ENCODE measurements around the gene TBC1D24.

TBC1D24 gene

DNA sequence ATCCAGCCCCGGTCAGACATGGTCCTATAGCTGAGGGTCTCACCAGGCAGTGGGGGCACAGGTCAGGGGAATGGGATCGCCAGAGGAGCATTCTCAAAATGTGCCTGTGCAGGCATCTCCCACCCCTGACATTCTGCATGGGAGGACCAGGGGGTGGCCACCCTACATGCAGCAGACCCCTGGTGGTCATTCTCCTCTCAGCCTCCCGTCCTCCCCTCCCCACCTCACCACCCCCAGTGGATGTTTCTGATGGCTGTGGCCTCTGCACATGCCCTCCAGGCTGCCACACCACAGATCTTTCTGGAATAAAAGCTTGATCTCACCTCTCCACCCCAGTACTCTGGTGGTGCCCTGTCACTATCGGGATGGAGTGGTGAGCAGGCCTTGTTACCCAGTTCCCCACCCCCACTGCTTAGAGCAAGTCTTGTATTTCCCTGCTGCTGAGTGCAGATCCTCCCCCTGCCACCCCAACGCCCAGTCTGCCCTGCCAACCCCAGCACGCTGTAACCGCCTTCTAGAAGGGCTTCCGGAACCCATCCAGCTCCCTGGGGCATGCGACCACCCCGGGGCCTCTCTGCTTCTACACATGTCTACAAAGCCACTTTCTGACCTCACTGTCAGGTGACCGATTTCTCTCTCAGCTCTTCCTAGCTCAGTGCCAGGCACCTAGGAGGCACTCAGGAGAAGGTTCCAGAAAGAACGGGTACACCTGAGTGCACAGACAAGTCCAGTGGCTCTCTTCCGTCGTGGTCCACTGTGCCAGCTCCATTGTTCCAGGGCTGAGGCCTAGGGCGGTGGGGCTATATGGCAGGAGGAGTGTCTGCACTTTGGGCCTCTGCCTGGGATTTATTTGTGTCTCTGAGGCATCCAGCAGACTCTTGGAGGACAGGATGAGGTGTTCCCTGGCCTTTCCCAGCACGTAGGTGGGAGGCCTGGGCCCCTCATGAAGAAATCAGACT, 9.3 kb downstream of the TBC1D24 start:
- FAIRE-seq, result no peak

DNA sequence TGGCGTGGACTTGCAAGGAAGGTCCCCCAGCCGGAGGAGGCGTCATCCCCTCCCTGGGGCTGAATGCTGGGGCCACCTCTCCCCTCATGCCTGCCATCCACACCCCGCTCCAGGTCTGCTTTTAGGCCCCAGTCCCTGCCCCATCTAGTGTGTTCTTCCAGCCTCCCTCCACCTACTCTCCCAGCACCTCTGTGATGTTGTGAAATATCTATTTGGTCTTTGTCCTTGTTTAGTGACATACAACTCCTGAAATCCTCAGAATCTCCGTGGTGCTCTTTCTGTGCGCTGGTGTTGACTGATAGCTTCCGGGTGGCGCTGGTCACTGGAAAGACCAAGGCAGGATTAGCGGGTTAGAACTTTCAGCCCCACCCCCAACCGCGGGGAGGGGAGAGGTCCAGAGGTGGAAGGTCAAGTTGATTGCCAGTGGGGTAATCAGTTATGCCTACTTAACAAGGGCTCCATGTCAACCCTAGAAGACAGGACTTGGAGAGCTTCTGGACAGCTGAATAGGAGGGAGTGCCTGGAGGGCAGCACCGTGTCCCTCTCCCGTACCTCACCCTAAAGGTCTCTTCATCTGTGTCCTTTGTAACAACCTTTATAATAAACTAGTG, 10.1 kb downstream of the TBC1D24 start:
- no peak for FAIRE-seq

DNA sequence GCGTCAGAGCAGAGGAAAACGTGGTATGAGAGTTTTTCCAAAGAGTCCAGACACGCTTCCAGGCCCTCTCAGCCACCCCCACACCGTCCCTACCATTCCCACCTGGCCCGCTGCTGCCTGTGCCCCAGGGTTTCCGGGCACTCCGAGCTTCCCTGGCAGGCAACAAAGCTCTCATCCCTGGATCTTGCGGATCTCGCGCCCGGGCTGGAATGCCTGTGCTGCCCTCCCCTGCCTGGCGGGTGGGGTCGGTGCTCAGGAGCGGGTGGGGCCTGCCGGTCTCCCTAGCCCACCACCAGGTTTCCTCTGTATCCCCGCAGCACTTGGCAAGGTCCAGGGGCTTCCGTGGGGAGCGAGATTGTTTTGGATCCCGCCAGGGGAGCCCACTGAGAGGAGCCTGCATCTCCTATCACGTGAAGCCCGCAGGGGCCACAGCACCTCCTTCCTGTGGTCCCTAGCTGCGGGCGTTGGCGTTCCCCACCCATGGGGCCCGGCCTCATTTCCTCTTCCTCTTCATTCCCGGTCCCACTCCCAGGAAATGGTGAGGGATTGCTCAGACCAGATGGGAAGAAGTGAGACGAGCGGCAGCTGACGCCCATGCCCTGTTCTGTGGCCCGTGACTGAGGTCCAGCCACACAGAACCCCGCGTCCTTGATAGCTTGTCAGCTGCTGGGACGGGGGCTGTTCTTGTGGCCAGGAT, 11.0 kb downstream of the TBC1D24 start:
- FAIRE-seq, result no peak

DNA sequence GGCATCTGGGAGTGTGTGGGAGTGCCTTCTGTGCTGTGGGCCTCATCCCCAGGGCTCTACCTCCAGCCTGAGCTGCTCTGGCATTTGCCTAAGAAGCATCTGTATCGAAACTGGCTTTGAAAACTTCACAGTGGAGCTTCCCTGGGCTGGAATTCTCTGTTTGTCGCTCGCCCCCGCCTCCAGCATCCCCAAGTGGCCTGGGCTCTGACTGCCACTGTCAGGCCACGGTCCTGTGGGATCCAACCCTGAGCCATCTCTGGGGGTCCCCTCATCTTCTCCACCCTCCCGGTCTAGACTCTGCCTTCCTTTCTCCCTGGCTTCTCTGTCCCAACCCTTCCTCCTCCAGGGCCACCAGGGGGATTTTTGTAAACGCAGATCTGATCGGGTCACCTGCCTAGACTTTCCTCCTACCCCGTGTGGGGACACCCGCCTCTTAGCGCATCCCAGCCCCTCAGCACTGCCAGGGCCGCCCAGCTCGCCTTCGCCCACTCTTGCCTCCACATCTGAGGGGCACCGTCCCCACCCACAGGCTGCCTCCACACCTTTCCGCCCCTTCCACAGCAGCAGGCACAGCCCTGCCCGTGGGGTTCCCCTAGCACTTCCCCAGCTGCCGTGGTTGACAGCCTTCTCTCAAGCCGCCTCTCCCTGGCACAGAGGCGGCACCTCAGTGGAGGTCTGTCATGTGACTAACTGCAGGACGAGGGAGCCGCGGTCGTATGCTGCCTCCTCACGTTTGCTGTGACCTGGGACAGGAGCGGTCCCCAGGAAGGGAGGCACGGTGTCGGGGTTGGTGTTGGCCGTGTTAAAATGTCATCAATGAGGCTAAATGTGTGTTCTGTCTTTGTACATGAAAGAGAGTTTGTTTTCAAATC, 12.0 kb downstream of the TBC1D24 start:
- no peak for FAIRE-seq

DNA sequence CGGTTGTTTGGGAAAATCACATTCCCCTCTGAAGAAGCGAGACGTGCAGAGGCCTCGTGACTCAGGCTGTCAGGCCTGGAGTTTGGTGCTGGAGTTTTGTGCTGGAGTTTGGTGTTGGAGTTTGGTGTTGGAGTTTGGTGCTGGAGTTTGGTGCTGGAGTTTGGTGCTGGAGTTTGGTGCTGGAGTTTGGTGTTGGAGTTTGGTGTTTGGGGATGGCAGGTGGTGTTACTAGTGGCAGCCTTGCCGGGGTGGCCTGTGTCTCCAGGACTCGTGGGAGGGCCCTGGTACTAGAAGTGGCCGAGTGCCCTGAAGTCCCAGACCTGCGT, 12.6 kb downstream of the TBC1D24 start:
- FAIRE-seq, result no peak

DNA sequence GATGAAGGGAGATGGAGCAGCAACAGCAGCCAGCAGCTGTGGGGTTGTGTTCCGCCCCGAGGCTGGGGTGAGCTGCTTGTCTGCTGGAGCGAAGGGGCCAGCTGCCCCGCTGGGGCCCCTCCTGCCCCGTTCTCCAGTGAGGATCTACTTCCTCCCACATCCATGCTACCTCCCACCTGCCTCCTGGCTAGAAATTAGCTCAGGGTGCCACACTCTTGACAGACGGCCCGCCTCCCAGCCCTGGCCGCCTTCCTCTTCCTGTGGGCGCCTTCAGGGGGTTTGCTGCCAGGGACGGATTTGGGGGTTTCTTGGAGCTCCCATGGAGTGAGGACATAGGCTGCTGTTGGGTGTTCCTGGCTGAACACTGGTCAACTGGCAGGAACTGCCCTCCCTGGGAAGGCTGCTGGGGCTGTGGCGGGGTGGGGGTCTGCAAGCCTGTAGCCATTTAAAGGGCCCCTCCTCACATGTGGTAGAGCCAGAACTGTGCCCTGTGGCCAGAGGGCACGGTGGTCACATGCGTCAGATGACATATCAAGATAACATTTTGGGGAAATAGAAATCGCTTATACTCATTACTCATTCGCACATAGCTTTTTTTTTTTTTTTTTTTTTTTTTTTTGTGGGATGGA, 13.1 kb downstream of the TBC1D24 start:
- no peak for FAIRE-seq

DNA sequence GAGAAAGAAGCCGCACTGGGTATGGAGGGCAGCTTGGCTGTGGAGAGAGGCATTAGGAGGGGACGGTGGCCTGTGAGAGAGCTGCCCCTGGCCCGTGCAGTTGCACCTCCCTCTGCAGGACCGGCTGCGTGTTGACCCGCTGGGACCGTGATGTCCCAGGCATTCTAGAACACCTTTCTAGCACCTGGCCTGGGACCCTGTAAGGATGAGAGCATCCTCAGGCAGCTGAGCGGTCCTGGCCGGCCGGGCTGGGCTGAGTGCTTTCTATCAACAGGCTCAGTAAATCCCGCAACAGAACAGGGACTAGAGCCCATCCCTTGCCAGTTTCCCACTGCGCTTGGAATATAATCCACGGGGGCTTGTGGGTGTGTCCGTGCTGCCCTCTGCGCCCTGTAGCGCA, 14.7 kb downstream of the TBC1D24 start:
- no peak for FAIRE-seq

DNA sequence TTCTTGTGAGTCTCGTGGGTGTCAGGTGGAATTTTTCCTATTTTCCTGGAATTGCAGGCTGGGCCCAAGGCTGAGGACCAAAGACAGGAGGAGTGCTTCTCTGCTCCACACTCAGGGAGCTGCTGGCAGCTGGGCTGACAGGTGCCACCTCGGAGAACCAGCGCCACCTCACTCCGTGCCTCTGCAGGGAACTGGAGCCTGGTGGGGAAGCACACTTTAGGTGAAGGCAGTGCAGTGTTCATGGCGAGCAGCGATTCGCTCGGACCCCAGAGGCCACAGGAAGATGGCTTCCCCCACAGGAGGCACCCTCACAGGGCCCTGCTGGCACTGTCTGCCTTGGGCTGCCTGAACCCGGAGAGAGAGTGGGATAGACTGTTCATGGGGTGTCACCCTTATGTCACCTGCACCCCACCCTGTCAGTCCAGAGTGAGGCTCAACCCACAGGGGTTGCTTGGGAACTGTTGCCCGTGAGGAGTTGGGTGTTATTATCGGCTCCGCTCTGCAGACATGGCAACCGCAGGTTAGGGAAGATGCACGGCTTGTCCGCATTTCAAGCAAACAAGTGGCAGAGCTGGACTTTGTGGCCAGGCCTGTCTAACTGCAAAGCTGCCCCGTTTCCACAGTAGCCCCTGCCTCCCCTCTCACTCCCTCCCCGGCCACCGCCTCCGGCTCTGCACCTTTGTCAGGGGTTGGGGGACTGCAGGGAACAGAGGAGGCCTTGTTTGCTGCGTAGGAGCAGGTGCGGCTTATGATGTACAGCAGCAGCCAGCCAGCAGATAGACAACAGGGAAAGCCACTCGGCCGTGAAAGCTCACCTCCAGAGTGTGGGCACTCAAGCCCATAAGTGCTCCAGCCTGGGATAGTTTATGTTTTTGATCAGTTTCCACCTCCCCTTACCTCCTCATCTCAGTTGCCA, 15.5 kb downstream of the TBC1D24 start:
- no peak for FAIRE-seq

DNA sequence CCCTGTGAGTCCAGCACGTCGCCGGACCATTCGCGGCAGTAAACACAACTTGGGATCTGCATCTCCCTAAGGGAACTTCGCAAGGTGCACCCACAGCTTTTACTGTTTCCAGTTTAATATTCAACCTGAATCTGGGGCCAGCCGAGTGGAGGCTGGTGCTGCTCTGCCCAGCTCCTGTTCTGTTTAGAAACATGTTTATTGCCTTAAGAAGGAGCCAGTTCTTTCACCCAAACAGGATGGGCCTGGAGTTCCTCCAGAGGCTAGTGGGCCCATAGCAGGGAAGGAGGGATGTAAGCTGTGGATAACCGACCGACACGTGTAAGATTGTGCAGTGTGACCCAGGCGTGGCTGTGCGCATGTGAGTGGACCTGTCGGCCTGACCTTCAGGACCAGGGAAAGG, 17.4 kb downstream of the TBC1D24 start:
- no peak for FAIRE-seq

DNA sequence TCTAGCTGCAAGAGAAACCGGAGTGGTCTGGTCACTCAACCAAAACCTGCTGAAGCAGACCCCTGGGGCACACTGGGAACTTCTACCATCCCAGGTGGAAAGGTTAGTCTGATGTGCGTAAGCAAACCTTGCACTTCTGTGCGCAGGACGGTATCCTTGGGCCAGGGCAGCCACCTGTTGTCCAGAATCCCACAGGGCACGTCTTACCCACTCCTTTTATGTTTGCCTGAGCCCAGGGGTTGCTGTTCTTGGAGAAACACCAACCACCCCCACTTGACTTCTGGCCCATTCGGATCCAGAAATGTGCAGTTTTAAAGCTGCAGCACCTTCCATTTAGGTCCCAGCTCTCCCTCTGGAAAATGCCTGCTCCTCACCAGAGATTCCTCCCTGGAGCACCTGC, 18.7 kb downstream of the TBC1D24 start:
- no peak for FAIRE-seq

DNA sequence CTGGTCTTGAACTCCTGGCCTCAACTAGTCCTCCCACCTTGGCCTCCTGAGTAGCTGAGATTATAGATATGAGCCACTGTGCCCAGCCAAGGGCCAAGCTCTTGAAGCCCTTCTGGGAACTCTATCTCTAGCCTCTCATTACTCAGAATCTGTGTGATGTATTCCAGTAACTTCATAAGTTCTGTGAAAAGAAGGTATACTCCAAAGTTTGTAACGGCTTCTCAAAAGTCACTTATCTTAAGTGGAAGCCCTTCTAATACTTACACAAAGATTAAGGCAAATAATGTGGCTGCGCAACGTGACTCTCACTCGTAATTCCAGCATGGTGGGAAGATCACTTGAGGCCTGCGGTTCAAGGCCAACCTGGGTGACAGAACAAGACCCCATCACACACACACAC, 19.7 kb downstream of the TBC1D24 start:
- no peak for FAIRE-seq

DNA sequence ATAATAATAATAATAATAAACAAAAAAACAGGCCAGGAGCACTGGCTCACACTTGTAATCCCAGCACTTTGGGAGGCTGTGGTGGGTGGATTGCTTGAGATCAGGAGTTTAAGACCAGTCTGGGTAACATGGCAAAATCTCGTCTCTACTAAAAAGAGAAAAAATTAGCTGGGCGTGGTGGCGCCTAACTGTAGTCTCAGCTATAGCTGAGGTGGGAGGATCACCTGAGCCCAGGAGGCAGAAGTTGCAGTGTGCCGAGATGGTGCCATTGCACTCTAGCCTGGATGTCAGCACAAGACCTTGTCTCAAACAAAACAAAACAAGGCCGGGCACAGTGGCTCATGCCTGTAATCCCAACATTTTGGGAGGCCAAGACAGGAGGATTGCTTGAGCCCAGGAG, 20.1 kb downstream of the TBC1D24 start:
- no peak for FAIRE-seq

DNA sequence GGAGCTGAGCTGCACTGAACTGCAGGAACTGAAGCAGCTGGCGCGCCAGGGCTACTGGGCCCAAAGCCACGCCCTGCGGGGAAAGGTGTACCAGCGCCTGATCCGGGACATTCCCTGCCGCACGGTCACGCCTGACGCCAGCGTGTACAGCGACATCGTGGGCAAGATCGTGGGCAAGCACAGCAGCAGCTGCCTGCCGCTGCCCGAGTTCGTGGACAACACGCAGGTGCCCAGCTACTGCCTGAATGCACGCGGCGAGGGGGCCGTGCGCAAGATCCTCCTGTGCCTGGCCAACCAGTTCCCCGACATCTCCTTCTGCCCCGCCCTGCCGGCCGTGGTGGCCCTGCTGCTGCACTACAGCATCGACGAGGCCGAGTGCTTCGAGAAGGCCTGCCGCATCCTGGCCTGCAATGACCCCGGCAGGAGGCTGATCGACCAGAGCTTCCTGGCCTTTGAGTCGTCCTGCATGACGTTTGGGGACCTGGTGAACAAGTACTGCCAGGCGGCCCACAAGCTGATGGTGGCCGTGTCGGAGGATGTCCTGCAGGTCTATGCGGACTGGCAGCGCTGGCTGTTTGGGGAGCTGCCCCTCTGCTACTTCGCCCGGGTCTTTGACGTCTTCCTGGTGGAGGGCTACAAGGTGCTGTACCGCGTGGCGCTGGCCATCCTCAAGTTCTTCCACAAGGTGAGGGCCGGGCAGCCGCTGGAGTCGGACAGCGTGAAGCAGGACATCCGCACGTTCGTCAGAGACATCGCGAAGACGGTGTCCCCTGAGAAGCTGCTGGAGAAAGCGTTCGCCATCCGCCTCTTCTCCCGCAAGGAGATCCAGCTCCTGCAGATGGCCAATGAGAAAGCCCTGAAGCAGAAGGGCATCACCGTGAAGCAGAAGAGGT, 21.5 kb downstream of the TBC1D24 start:
- no peak for FAIRE-seq

DNA sequence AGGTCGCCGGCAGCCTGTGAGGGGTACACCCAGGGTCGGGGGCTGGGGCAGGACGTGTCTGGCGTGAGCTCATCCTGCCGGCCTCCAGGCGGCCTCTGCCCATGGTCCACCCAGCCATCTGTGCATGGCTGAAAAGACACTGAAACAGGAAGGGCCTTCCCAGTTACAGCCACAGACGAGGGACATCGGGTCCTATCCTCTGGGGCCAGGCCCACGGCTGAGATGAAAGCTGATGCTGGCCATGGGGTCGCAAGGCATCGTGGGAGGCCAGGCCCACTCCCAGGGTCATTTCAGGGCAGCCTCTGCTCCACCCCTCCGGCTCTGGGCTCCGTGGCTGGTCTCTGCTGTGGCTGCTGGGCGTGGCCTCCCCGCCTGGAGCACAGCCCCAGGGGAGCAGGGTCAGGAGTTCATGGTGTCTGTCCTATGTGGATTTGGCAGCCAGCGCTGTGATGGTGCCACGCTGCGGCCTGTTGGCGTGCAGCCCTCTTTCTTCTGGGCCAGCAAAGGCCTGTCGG, 22.2 kb downstream of the TBC1D24 start:
- FAIRE-seq, result no peak

DNA sequence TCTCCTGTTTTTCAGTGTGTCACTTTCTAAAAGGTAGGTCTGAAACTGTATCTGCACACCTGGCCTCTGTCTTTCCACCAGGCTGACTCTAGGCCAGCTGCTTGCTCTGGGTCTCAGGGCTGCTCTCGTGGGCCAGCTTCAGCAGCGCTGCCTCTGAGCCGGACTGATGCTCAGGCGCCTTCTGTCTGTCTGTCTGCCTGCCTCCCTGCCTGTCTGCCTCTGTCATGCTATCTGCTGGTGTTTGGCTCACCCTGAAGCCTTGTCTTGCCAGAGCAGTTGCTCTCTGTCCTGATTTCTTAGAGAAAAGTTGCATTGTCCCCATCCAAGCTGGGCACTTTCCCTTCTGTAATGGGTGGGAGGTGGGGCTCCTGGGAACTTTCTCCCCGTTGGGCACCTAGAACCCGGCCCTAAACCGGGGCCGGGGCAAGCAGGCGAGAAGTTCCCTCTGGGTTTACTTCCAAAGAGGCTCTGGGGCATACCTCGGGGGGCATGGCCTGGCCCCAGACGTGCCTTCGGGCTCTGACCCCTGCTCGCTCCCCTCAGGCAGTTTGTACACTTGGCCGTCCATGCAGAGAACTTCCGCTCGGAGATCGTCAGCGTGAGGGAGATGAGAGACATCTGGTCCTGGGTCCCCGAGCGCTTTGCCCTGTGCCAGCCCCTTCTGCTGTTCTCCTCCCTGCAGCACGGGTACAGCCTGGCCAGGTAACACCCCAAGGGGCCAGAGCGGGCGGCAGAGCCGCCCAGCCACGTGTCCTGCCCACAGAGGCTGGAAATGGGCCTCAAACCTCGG, 23.0 kb downstream of the TBC1D24 start:
- no peak for FAIRE-seq

DNA sequence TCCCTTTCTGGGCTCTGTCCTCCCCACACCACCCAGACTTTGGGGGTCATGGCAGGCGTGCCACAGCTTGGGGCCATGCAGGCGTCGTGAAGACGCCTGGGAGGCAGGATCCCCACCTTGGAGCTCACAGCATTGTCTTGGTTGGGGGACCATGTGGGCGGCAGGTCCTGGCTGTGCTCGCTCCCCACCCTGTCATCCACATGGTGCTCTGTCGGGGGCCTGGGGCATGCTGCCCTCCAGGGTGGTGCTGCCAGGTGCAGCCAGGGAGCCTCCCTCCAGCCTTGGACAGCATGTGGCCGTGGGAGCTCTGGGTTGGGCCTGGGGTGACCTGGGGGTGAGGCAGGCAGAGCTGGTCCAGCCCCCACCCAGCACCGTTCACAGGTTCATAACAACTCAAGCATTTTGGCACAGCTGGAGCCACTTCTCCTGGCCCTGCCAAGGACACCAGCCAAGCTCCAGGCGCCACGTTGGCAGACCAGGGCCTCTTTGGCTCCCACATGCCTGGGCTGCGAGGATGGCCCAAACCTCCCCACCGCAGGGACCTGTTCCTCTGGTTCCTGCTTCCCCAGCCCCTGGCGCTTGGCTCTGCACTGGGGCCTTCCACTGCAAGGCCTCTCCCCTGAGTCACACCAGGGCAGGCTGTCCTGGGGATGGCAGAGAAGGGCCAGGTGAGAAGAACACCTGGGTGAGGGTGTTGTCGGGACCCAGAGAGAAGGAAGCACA, 23.8 kb downstream of the TBC1D24 start:
- no peak for FAIRE-seq

DNA sequence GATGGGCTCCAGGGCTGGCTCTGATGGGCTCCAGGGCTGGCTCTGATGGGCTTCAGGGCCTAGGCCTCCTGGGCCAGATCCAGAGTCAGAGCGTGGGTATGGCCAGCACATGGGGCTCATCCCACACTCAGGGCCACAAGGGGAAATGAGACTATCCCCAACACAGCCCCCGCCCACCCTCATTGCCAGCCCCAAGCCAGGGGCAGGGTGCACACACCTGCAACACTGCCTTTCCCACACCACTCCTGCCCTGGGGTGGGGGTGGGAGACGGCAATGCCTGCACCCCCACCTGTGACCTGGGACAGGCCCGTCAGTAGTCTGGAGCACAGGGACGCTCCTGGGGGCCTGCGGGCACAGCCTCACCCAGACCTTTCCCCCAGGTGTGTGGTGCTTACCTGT, 24.5 kb downstream of the TBC1D24 start:
- FAIRE-seq, result no peak

DNA sequence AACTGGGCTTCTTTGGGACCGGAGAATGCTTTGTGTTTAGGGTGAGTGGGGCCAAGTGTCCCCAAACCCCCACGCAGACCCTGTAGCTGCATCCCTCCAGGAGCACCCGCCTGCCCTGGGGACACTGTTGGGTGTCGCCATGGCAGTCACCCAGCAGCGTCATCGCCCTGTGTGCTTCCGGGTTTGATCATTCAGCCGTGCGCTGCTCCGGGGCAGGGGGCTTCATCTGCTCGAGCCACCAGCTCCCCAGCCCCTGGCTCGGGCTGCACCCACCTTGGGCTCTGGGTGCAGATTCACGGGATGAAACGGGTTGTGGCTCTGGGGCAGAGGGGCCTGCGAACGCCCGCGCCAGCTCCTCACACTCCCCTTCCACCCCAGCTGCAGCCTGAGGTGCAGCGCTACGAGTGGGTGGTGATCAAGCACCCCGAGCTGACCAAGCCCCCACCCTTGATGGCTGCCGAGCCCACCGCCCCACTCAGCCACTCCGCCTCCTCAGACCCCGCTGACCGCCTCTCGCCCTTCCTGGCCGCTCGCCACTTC, 25.0 kb downstream of the TBC1D24 start:
- FAIRE-seq, result no peak

Measured in TTC549 (cell line).